Umbilical cord (tissue), 2 donors: ENCODE measurements around the gene ELAVL1. TPM values are rescaled to one million over a fixed set of nuclear protein-coding genes. Genes with fewer than 3 reads are reported as not detected.

Source experiments
- DNase-seq: peaks from one replicate; pipeline ENCODE4 v3.0.0-alpha.2; 2015; ENCODE audit warnings: low spot score
- total RNA-seq: library from RNA; depleted of rRNA; stranded (reverse); fragments of >200 nt; gene quantifications from one replicate; pipeline ENCODE4 v1.2.3, GENCODE V29; 2014; ENCODE audit warnings: low replicate concordance; ENCODE audit not compliant: insufficient read depth

ELAVL1 gene
- total RNA-seq, 1 donor from 2014 or later = 16.1 TPM

DNA sequence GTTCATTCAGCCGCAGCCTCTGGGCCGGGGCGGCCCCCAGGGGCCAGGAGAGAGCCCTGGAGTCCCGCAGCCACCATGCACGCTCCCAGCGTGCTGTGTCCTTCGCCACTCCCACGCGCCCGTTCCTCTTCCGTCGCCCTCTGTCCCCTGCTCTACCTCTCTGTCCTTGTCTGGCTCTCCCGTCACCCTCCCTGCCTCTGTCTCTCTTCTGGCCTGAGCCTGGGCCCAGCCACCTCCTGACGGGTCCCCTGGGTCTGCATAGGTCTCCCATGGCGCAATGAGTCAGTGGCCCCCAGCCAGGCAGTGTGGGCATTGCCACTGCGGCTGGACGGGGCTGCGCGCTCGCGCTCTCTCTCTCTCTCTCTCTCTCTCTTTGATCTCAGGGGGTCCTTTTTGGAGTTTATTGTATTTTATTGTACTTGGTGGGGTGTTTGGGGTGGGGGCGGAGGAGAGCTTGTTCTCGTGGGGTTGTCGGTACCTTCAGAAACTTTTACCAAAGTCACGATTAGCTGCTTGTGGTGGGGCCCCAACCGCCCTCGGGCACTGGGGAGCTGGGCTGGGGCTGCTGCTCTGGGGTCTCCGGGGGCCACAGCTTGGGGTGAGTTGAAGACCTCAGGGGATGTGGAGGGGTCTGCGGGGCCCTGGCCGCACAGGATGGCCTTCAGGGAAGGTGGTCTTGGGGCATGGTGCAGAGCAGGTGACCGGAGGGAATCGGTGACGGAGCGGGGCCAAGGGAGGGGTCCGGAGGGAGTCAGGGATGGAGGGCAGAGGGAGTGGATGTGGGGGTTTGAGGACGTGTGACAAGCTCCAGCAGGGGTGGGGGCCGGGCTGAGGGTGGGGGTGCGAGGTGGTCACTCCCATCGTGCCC is 92.5 kb downstream of the ELAVL1 start:
- no peak for DNase-seq

DNA sequence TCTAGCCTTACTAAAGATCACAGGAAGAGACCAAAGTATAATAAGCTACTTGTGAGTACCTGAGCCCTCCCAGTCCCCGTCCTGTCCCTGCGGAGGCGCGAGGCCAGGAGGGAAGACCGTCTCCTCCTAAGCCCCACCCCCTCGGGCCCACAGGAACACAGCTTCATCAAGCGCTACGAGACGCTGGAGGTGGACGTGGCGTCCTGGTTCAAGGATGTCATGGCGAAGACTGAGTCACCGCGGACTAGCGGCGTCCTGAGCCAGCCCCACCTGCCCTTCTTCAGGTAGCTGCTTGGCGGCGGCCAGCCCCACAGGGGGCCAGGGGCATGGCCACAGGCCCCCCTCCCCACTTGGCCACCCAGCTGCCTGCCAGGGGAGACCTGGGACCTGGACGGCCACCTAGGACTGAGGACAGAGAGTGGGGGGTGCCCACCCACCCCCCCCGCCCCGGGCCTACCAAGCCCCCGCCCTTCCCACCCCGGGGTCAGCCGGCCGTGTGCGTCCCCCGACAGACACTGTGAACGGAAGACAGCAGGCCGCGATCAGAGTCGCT is 93.2 kb downstream of the ELAVL1 start:
- DNase-seq = no peak

DNA sequence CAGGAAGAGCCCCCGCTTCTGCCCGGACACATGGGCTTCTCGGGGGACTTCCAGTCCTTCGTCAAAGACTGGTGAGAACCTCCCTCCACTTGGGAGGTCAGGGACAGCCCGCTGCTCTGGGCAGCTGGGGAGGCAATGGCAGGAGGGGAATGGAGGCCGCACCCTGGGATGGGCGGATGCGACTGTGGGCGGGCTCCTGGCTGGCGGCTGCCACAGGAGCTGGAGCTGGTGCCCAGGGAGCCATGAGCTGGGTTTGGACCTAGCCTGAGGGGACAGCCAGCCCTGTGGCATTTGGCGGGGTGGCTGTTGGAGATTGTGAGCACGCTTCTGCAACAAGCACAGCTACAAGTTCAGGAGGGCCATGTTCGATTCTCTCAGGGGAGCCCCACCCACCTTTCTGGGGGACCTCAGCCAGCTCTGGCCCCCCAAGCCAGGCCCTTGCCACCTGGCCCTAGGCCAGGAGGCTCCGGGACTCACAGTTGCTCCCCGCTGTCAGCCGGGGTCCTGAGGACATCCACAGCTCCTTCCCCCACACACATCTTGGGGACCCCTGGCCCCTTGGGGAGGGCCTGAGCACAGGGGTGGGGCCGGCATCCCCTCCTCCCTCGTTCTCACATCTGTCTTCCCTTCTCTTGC is 93.8 kb downstream of the ELAVL1 start:
- no peak for DNase-seq

DNA sequence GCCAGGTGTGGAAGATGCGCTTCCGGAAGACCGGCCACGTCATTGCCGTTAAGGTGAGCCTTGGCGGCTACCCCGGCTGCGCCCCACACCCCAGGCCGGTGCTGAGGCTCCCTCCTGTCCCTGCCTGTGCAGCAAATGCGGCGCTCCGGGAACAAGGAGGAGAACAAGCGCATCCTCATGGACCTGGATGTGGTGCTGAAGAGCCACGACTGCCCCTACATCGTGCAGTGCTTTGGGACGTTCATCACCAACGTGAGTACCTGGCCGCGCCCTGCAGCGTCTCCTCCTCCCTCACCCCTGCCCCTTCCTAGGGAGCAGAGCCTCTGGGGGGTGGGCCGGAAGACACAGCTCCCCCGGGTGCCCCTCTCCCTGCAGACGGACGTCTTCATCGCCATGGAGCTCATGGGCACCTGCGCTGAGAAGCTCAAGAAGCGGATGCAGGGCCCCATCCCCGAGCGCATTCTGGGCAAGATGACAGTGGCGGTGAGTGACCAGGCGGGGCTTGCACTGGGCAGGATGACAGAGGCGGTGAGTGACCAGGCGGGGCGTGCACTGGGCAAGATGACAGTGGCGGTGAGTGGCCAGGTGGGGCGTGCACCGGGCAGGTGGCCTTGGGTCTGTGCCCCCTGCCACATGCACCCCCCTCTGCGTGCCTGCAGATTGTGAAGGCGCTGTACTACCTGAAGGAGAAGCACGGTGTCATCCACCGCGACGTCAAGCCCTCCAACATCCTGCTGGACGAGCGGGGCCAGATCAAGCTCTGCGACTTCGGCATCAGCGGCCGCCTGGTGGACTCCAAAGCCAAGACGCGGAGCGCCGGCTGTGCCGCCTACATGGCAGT is 94.9 kb downstream of the ELAVL1 start:
- no peak for DNase-seq

DNA sequence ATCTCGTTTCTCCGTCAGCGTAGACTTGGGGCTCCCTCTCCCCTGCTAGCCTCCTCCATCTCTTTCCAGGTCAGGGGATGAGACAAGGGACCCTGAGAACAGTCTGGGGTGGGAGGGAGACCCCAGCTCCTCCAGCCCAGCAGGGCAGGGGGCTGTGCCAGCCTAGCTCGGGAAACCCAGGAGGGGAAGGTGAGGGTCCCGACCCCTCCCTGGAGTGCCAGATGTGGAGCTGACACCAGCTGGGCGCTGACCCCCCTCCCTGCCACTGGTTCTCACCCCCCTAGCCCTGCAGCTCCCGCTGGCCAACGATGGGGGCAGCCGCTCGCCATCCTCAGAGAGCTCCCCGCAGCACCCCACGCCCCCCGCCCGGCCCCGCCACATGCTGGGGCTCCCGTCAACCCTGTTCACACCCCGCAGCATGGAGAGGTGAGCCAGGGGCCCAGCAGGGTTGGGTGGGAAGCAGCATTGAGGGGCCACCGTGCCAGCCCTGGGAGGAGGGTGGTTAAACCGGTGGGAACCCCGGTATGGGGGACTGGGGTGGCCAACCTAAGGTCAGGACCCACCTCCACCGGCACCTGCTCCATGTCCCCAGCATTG is 95.9 kb downstream of the ELAVL1 start:
- no peak for DNase-seq

DNA sequence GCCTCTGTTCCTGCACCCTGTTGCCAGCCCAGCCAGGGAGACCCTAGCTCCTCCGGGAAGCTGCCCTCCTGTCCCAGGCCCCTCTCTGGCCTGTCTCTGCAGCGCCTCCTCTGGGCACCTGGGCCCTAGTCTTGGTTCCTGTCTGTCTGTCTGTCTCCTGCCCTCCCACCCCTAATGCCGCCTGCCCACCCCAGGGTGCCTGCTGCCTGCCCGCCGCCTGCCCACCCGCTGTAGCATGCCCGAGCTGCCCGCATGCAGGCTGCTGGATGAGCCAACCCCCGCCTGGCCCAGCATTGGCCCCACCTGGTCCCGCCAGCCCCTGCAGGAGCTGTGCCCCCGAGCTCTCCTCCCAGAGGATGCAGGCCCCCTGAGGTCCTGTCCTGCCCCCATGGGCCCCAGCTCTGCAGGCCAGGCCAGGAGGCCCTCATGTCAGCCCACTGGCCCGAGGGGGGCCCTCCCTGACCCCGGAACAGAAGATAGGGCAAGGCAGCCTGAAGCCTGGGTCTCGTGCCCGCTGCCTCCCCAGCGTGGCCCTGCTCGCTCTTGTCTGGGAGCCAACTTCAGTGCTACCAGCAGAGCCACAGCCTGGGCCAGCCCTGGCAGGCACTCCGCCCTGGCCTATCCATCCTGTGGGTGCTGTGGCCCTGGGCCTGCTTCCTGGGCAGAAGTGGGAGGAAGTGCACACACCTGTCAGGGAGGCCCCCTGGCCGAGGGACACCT is 96.5 kb downstream of the ELAVL1 start:
- no peak for DNase-seq

Other genes starting within 250 kb of the ELAVL1 start
- 1.7 TPM for gene CLEC4M, start 242.4 kb downstream of the ELAVL1 start, total RNA-seq
- gene EVI5L, start 175.4 kb downstream of the ELAVL1 start, total RNA-seq = 11.6 TPM
- 0.96 TPM for gene PRR36, start 131.3 kb downstream of the ELAVL1 start, total RNA-seq
- 0.48 TPM for gene LRRC8E, start 117.1 kb downstream of the ELAVL1 start, total RNA-seq
- 9.6 TPM for gene MAP2K7, start 101.8 kb downstream of the ELAVL1 start, total RNA-seq
- gene TGFBR3L, start 90.8 kb downstream of the ELAVL1 start, total RNA-seq = not detected
- gene SNAPC2, start 85.3 kb downstream of the ELAVL1 start, total RNA-seq = 8.9 TPM
- gene CTXN1, start 79.5 kb downstream of the ELAVL1 start, total RNA-seq = 6.0 TPM
- 58.0 TPM for gene TIMM44, start 62.0 kb downstream of the ELAVL1 start, total RNA-seq
- gene CCL25, start 47.1 kb upstream of the ELAVL1 start, total RNA-seq = not detected
- under 0.01 TPM for gene FBN3, start 144.0 kb upstream of the ELAVL1 start, total RNA-seq
- 17.8 TPM for gene CERS4, start 203.7 kb upstream of the ELAVL1 start, total RNA-seq